Endothelial cell of umbilical vein (primary cell): Measurements from ENCODE around the gene HDAC4. TPM values are rescaled to one million over a fixed set of nuclear protein-coding genes. Genes with fewer than 3 reads are reported as not detected.

Experiments used
- BruUV-seq: library from RNA; stranded (reverse); fragments of 400-500 nt; replicated peaks from 2 replicates; lab custom pipeline; 2021; lab: Mats Ljungman, UMichigan
- CTCF ChIA-PET: fragments of 300-600, 350-600 bp; sonication (Branson Sonifier 250); formaldehyde crosslinking; loops from one replicate; lab custom pipeline; 2021; ENCODE audit warnings: antibody characterized with exemption, inconsistent platforms; lab: Charles Lee
- POLR2A ChIA-PET: fragments of 300-600, 350-600 bp; sonication (Branson Sonifier 250); formaldehyde crosslinking; loops from one replicate; lab custom pipeline; 2021; ENCODE audit warnings: antibody characterized with exemption, inconsistent platforms; lab: Charles Lee
- DNase-seq: peaks from one replicate; pipeline ENCODE4 v3.0.0-alpha.2; 2011; ENCODE audit warnings: low read depth, low spot score
- FAIRE-seq: peaks from 2 replicates; lab custom pipeline; 2011; peaks lifted over from hg19 to GRCh38; lab: Jason Lieb, UNC
- H2AFZ ChIP-seq: 2 replicates; pipeline ENCODE4 v1.6.0; 2012; ENCODE audit warnings: low read depth, low read length, control low read depth, inconsistent platforms
- H3K27ac ChIP-seq: 2 replicates; pipeline ENCODE4 v1.5.1; 2011; ENCODE audit warnings: low read depth, mild to moderate bottlenecking, control low read depth, low read length, moderate library complexity; ENCODE audit not compliant: insufficient read depth
- H3K27me3 ChIP-seq, 2 experiments: 2 replicates each; pipeline versions ENCODE4 v1.6.0 to v1.6.1; 2011; ENCODE audit warnings: low read length in 2 of 2, mixed read lengths in 1 of 2; ENCODE audit not compliant: control insufficient read depth in 2 of 2, insufficient read depth in 2 of 2
- H3K36me3 ChIP-seq, 2 experiments: 2 replicates in 1 of 2; 3 replicates in 1 of 2; pipeline ENCODE4 v1.5.1; 2011; ENCODE audit warnings: low read length in 2 of 2, mild to moderate bottlenecking in 1 of 2, moderate library complexity in 1 of 2; ENCODE audit not compliant: control insufficient read depth in 2 of 2, insufficient read depth in 2 of 2; ENCODE audit errors: extremely low read depth in 1 of 2
- H3K4me1 ChIP-seq: 3 replicates; pipeline ENCODE4 v1.5.1; 2011; ENCODE audit warnings: mild to moderate bottlenecking, low read length; ENCODE audit not compliant: control insufficient read depth, insufficient read depth; ENCODE audit errors: extremely low read depth
- H3K4me2 ChIP-seq: 2 replicates; pipeline ENCODE4 v1.6.1; 2011; ENCODE audit warnings: low read length, control low read depth, mixed read lengths; ENCODE audit not compliant: insufficient read depth
- H3K4me3 ChIP-seq, 3 experiments: fragments of 200-600 bp in 1 of 3; sonication (generic), shearing (Covaris generic) in 1 of 3; replicated peaks in 1 of 3; 2 replicates each; pipeline ENCODE4 v1.5.1; 2011 to 2016; ENCODE audit warnings: control low read depth in 3 of 3, low read length in 3 of 3, mild to moderate bottlenecking in 2 of 3, inconsistent platforms in 1 of 3, low read depth in 1 of 3, moderate library complexity in 1 of 3; ENCODE audit not compliant: insufficient read depth in 1 of 3
- H3K79me2 ChIP-seq: 2 replicates; pipeline ENCODE4 v1.6.0; 2012; ENCODE audit warnings: low read length, inconsistent platforms; ENCODE audit not compliant: control insufficient read depth, insufficient read depth
- H3K9ac ChIP-seq: replicated peaks from 2 replicates; pipeline ENCODE3; 2011; ENCODE audit warnings: low read length, control low read depth; ENCODE audit not compliant: insufficient read depth; ENCODE audit errors: extremely low read depth
- H3K9me1 ChIP-seq: replicated peaks from 3 replicates; pipeline ENCODE4 v1.6.0; 2011; ENCODE audit warnings: mild to moderate bottlenecking, low read length; ENCODE audit not compliant: control insufficient read depth, insufficient read depth; ENCODE audit errors: extremely low read depth
- H3K9me3 ChIP-seq: replicated peaks from 2 replicates; pipeline ENCODE4 v1.5.1; 2012; ENCODE audit warnings: low read length, inconsistent platforms; ENCODE audit not compliant: control insufficient read depth, insufficient read depth
- H4K20me1 ChIP-seq: replicated peaks from 2 replicates; pipeline ENCODE3; 2011; ENCODE audit warnings: mild to moderate bottlenecking, low read length; ENCODE audit not compliant: control insufficient read depth, insufficient read depth; ENCODE audit errors: extremely low read depth
- EZH2 ChIP-seq: IDR thresholded peaks from 2 replicates; pipeline ENCODE4 v1.6.1; 2012; ENCODE audit warnings: borderline replicate concordance, low read depth, mild to moderate bottlenecking, moderate library complexity, low read length, inconsistent platforms; ENCODE audit not compliant: severe bottlenecking
- FOS ChIP-seq: IDR thresholded peaks from 2 replicates; pipeline ENCODE4 v1.6.1; 2011; ENCODE audit warnings: mild to moderate bottlenecking, low read length, moderate library complexity, borderline replicate concordance; ENCODE audit not compliant: insufficient read depth
- GATA2 ChIP-seq: IDR thresholded peaks from 2 replicates; pipeline ENCODE4 v1.7.0; 2011; ENCODE audit warnings: low read depth, mild to moderate bottlenecking, moderate library complexity, mixed read lengths, low read length; ENCODE audit not compliant: insufficient read length, insufficient read depth
- JUN ChIP-seq: IDR thresholded peaks from 2 replicates; pipeline ENCODE4 v1.6.1; 2011; ENCODE audit warnings: borderline replicate concordance, low read depth; ENCODE audit not compliant: insufficient read length, insufficient read depth
- MAX ChIP-seq: IDR thresholded peaks from 2 replicates; pipeline ENCODE4 v1.6.1; 2011; ENCODE audit not compliant: insufficient read depth, insufficient read length
- MYC ChIP-seq: IDR thresholded peaks from one replicate; pipeline ENCODE4 v1.6.1; 2011; ENCODE audit warnings: mild to moderate bottlenecking, low read depth, low read length
- POLR2A ChIP-seq: IDR thresholded peaks from 2 replicates; pipeline ENCODE4 v1.6.1; 2012; ENCODE audit warnings: low read depth, mild to moderate bottlenecking, control low read depth, low read length
- POLR2AphosphoS5 ChIP-seq: IDR thresholded peaks from 2 replicates; pipeline ENCODE4 v1.6.1; 2012; ENCODE audit warnings: low read depth, mild to moderate bottlenecking, control low read depth, low read length, moderate library complexity; ENCODE audit not compliant: insufficient read depth
- dilution Hi-C: fragments of 300-500 bp; cut with MboI; formaldehyde crosslinking; loops from one replicate; pipeline ENCODE4 v1.15.0; 2019; ENCODE audit warnings: low sequenced_read_pairs; ENCODE audit not compliant: extremely low pct_ligation_motif_present
- intact Hi-C: fragments of 100-400 bp; cut with micrococcal nuclease; formaldehyde crosslinking; loops from one replicate; pipeline ENCODE4 v1.10.0; 2022
- polyA plus RNA-seq, 4 experiments: library from polyadenylated mRNA; depleted of rRNA in 3 of 4; stranded (reverse) in 3 of 4; unstranded in 1 of 4; fragments of >200 nt; gene quantifications; 2 replicates each; pipeline versions ENCODE4 v1.2.1 to v1.2.3, GENCODE V29; 2011 to 2012; ENCODE audit warnings: missing spikeins in 1 of 4
- total RNA-seq: library from RNA; stranded (reverse); gene quantifications from 2 replicates; pipeline ENCODE4 v1.2.3, GENCODE V29; 2021
- TF ChIP-seq, protein P1 (sequence below), 2 donors: IDR thresholded peaks; 1 replicate in 1 of 2; 2 replicates in 1 of 2; pipeline ENCODE4 v1.5.1; 2011; ENCODE audit warnings: low read length in 2 of 2, mild to moderate bottlenecking in 2 of 2, moderate library complexity in 2 of 2, control low read depth in 1 of 2, inconsistent platforms in 1 of 2, low read depth in 1 of 2; ENCODE audit not compliant: insufficient read depth in 1 of 2; ENCODE audit errors: extremely low read depth in 1 of 2

The HDAC4 gene
- total and polyA plus RNA-seq, 2 donors (not counting 3 experiments of a cell fraction or from before 2014, with no cell fraction given): 13.4 to 33.0 TPM

DNA sequence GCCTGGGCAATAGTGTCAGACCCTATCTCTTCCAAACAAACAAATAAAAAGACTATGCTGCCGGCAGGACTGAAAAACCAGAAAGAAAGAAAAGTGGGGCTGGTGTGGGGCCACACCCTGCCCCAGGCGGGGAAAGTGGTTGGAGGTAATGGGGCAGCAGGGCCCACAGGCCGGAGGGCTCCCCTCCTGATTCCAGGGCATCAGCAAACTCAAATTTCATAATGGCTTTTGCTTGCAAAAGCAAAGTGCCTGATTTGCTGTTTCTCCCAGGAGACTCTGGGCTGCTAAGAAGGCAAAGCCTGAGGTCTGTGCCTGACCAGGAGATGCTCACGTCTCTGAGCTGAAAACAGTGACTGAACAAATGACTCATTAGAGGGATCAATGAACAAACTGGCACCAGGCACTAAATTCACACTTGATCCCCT, 121.9 kb downstream of the HDAC4 start:
- POLR2A ChIA-PET: no interaction called here
- H3K4me2 ChIP-seq: no peak overlapping the region
- intact Hi-C loops: no loop called here

DNA sequence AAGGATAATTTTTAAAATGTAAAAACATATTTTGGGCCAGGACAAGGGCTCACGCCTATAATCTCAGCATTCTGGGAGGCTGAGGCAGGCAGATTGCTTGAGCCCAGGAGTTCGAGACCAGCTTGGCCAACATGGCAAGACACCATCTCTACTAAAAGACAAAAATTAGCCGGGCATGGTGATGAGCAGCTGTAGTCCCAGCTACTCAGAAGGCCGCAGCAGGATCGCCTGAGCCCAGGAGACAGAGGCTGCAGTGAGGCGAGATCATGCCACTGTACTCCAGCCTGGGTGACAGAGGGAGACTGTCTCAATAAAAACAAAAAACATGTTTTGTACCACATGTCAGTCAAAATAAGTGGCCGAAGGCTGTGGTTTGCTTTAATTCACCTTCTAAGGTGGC, 122.5 kb downstream of the HDAC4 start:
- no peak overlapping the region for H3K4me3 ChIP-seq
- CTCF ChIA-PET: no interaction called here
- H3K27ac ChIP-seq: no peak overlapping the region
- BruUV-seq: no TSS peak
- no peaks in the 10 kb centered on the region for H3K4me1 ChIP-seq
- H3K9me3 ChIP-seq: no peaks in the 10 kb centered on the region
- no peak for TF ChIP-seq MAX
- TF ChIP-seq JUN: no peak
- TF ChIP-seq, protein P1, sequence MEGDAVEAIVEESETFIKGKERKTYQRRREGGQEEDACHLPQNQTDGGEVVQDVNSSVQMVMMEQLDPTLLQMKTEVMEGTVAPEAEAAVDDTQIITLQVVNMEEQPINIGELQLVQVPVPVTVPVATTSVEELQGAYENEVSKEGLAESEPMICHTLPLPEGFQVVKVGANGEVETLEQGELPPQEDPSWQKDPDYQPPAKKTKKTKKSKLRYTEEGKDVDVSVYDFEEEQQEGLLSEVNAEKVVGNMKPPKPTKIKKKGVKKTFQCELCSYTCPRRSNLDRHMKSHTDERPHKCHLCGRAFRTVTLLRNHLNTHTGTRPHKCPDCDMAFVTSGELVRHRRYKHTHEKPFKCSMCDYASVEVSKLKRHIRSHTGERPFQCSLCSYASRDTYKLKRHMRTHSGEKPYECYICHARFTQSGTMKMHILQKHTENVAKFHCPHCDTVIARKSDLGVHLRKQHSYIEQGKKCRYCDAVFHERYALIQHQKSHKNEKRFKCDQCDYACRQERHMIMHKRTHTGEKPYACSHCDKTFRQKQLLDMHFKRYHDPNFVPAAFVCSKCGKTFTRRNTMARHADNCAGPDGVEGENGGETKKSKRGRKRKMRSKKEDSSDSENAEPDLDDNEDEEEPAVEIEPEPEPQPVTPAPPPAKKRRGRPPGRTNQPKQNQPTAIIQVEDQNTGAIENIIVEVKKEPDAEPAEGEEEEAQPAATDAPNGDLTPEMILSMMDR (IDR thresholded peaks at IDR 0.05; ENCODE audit: extremely low read depth in 1 of 2, insufficient read depth in 1 of 2, low read depth in 1 of 2, low read length in 2 of 2): no peak
- TF ChIP-seq FOS: no peak
- no peak for TF ChIP-seq GATA2
- TF ChIP-seq MYC: no peak
- no peak for TF ChIP-seq POLR2AphosphoS5
- TF ChIP-seq EZH2: no peak
- TF ChIP-seq POLR2A: no peak
- no peaks in the 10 kb centered on the region for H3K27me3 ChIP-seq
- dilution Hi-C loops: no loop called here
- H3K9ac ChIP-seq: no peak overlapping the region
- DNase-seq (no peak), FAIRE-seq (no peak)
- intact Hi-C loops: no loop called here
- H3K79me2 ChIP-seq: no peaks in the 10 kb centered on the region
- no peaks in the 10 kb centered on the region for H3K9me1 ChIP-seq
- no peaks in the 10 kb centered on the region for H4K20me1 ChIP-seq
- no peak overlapping the region for H2AFZ ChIP-seq
- POLR2A ChIA-PET: no interaction called here
- no peak overlapping the region for H3K4me2 ChIP-seq
- H3K36me3 ChIP-seq: no peaks in the 10 kb centered on the region

More for the DNA sequence above, 121.9 kb downstream of the HDAC4 start:
- no peak for DNase-seq
- no peak for FAIRE-seq
- H3K4me1 ChIP-seq: no peaks in the 10 kb centered on the region
- no peak overlapping the region for H2AFZ ChIP-seq
- no peak overlapping the region for H3K4me3 ChIP-seq
- dilution Hi-C loops: no loop called here
- H4K20me1 ChIP-seq: no peaks in the 10 kb centered on the region
- H3K27me3 ChIP-seq: no peaks in the 10 kb centered on the region
- BruUV-seq: no TSS peak
- CTCF ChIA-PET: no interaction called here
- no peaks in the 10 kb centered on the region for H3K9me1 ChIP-seq
- TF ChIP-seq POLR2A (no peak), MAX (no peak), MYC (no peak)
- TF ChIP-seq, protein P1 (IDR thresholded peaks at IDR 0.05; ENCODE audit: extremely low read depth in 1 of 2, insufficient read depth in 1 of 2, low read depth in 1 of 2, low read length in 2 of 2): no peak
- H3K79me2 ChIP-seq: no peaks in the 10 kb centered on the region
- H3K36me3 ChIP-seq: no peaks in the 10 kb centered on the region
- H3K27ac ChIP-seq: no peak overlapping the region
- H3K9me3 ChIP-seq: no peaks in the 10 kb centered on the region
- H3K9ac ChIP-seq: no peak overlapping the region
